T-helper 2 cell treated with Interferon-gamma antibody and Interleukin-4, amounts not matched to agents 100 ng/mL and 5 ng/mL, for 36 hours (primary cell): ENCODE measurements around the gene RNF126. TPM values are rescaled to one million over a fixed set of nuclear protein-coding genes. Genes with fewer than 3 reads are reported as not detected.

ENCODE experiments used
- intact Hi-C: fragments of 100-400 bp; cut with micrococcal nuclease; formaldehyde crosslinking; loops from one replicate; pipeline ENCODE4 v1.15.1; 2023
- total RNA-seq: library from RNA; stranded (reverse); gene quantifications from 2 replicates; pipeline ENCODE4 v1.2.3, GENCODE V29; 2022

Gene RNF126
- total RNA-seq, 1 donor from 2014 or later: 80.9 TPM

DNA sequence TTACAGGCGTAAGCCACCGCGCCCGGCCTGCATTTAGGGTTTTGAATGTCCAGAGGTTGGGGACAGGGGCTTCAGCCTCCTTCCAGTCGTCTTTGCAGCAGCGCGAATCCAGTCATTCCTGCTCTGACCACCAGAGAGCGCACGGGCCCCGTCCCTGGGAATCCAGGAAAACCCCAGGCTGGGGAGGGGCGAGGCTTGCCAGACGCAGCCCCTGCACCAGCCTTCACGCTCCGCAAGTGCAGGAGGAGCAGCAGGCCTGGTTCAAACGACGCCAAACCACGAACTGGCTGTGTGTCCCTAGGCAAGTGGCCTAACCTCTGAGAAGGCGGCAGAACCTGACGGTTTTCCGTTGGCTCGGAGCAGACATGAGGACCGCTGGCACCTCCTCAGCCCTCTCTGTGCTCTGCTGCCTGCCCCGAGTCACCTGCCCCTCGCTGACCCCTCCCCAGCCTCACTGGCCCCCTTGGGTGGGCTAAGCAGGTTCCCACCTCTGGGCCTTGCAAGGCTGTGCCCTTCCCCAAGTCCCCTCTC, 2.0 kb upstream of the RNF126 start:
- intact Hi-C loops: loop anchor here (1.0 kb wide), 1 partner anchor 69 kb away; no protein-coding TSS in a partner anchor

DNA sequence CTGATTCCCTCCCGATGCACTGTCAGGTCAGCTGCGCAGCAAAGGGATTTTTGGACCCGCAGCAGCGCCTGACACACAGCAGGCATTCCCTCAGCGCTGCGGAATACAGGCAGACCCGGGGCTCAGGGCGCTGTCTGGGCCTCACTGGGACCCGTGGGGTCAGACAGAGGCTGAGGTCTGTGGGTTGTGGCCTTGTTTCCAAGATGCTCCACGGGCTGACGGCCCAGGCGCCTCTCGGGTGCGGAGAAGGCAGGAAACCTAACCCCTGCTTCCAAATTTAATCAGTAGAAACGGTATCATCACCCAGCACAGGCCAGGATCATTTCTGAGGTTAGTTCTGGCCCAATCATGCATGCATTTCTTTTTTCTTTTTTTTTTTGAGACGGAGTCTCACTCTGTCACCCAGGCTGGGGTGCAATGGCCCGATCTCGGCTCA, 686 bp upstream of the RNF126 start:
- intact Hi-C loops: loop anchor here (1.0 to 2.0 kb wide), 5 partner anchors 17 to 153 kb away; partner anchors contain the start of genes BSG, POLRMT and PTBP1

DNA sequence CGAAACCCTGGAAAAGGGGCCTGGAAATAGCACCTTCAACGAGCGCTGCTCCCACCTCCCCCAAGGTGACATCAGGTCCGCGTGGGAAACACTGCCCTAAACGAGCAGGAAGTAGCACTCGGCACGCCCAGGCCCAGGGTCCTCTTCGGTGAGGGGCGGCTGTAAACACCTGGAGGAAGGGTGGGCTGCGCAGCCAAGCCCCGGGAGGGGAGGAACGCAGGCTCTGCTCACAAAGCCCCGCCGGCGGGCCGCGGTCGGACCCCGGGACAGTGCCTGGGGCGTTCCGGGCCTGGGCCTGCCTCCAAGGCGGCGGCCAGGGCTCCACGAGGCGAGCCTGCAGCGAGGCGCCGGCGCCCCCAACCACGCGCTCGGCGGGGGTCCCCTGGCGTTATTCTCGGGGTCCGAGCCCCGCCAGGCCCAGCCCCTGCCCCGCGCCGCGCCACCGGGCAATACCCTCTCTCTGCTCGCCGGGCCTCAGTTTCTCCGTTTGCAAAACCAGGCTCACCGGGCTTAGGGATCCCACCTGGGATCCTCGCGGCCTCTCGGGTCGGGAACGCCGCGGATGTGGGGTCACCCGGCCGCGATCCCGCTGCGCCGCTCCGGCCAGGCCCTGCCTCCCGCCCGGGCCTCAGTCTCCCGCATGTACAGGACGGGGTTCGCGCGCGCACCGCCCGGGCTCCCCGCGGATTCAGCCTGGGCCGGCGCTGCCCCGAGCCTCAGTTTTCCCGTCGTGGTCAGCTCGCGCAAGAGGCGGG, 630 bp downstream of the RNF126 start:
- intact Hi-C loops: loop anchor here (2.0 kb wide), 1 partner anchor 152 kb away; no protein-coding TSS in a partner anchor

DNA sequence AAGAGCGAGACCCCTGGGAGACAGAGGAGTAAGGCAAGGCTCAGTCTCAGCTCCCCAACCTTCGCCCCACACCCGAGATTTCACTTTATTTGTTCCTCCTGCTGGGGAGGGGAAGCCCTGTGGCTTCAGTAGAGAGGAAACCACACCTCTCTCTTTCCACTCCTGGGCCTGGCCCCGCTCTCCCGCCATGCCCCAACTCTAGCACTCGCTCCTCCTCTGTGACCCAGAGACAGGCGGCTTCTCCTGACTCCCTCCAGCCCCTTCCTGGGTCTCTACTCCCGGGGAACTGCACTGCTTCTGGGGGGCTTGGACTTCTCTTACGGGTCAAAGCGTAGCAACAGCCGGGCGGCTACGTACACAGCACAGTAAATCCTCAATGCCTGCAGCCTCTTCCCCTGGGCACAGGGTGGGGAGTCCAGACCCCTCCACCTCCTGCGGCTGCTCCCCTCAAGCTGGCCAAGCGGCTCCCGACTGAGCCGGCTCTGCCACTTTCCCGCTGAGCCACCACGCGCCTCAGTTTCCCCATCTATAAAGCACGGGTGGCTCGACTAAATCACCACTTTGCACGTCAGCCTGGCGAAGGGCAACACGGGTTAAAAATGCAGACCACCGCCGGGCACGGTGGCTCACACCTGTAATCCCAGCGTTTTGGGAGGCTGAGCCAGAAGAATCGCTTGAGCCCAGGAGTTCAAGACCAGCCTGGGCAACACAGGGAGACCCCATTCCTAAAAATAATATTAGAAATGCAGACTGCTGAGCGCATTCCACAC, 1.4 kb downstream of the RNF126 start:
- intact Hi-C loops: loop anchor here (2.0 kb wide), 1 partner anchor 151 kb away; no protein-coding TSS in a partner anchor

DNA sequence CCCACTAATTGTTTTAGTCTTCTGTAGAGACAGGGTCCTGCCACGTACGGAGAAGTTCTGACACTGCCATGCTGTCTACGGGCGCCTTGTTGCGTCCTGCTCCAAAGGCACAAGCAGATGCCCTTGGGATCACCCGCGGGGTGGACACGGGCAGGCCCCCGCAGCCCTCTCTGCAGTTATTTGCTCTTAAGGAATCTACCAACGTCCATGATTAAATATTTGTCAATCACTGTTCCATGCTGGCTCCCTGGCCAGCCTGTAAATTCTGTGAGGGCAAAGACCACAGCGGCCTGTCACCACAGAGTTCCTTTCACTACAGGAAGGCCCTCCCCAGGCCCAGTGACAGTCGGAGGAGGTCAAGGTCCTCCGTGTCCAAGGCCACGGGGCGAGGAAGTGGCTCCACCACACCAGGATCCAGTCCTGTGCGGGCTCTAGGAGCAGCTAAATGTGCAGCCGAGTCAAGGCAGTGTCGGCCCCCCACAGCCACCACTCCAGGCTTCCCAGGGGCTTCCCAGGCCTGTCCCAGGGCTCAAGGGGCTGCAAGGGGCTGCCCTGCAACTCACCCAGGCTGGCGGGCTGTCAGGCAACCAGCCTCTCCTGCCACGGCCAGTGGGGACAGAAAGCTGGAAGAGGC, 2.1 kb downstream of the RNF126 start:
- intact Hi-C loops: no loop called here

DNA sequence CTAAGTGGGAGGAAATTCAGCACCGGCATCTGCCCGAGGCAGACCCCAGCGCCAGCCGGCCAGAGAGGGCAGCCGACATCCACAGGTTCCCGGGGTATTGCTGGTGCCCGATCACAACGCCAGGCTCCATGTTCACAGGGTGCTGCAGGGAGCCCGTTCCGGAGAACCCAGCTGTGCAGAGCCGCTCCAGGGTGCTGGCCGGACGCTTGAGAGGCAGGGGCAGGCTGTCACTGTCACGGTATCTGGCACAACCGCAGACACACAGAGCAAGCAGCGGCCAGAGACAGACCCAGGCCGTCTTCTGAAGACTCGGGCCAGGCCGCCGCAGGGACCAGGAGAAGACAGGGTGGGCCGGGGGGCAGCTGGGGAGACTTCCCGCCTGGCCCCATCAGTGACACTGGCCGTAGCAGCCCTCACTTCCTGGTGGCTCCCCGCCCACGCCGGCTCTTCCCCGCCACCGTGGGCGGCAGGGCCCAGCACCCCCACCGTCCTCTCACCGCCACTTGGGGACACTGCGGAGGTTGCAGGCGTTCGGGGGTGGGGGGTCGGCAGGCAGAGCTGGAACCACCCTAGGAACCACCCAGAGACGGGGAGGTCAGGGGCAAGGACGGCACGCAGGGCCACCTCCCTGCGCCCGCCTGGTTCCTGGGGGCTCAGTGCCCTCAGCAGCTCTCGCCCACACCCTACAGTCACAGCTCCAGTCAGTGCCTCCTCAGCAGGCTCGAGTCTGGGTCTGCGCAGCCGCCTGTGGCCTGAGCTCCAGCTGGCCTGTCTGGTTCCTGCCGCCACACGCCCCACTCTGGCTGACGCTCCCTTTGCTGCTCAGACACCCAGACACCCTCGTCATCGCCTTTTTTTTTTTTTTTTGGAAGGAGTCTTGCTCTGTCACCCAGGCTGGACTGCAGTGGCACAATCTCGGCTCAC, 3.8 kb downstream of the RNF126 start:
- intact Hi-C loops: no loop called here

DNA sequence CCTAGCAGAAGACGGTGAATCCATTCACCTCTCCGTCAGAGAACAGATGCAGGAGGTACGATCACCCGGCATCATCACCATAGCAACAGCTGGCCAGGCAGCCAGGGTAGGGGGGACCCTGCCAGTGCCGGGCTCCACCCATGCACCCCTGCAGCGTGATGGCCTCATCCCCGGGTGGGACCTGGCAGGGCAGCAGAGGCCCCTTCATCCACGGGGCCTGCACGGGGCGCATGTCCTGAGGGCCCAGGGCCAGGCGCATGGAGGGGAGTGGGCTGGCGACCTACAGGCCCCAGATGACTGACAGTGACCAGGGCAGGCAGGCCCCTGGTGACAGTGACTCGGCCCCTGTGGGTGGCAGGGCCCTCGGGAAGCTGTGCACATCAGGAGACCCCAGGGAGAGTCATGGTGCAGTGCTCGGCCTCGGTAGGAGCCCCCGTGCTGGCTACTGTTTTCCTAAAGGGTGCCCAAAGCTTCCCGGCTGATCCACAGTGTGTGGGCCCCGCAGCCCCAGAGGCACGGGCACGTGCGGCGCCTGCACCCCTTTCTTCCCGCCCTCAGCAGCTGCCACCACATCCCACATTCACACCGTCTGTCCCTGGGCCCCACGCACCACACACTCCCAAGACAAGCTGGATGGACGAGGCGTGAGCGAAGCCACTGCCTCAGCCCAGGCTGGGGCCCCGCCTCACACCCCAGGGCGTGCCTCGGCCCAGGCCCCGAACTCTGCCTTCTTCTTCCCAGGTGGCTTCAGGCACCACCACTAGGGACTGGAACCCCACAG, 4.8 kb downstream of the RNF126 start:
- intact Hi-C loops: no loop called here

DNA sequence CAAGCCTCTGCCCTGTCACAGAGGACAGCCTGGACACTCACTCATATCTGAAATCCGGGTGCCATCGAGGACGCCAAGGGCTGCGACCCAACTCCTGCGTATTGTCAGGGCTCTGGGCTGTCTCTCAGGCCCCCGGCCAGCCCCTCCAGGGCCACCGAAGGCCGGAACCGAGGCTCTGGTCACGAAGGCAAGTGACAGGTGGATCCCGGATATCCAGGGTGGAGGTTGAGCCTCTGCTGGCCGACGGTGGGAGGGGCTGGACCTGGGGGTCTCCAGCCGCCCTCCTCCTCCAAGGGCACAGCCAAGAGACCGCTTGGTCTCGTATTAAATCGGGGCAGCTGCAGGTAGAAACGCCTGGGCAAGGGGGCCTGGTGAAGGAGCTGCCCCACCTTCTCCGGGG, 5.4 kb downstream of the RNF126 start:
- intact Hi-C loops: no loop called here

DNA sequence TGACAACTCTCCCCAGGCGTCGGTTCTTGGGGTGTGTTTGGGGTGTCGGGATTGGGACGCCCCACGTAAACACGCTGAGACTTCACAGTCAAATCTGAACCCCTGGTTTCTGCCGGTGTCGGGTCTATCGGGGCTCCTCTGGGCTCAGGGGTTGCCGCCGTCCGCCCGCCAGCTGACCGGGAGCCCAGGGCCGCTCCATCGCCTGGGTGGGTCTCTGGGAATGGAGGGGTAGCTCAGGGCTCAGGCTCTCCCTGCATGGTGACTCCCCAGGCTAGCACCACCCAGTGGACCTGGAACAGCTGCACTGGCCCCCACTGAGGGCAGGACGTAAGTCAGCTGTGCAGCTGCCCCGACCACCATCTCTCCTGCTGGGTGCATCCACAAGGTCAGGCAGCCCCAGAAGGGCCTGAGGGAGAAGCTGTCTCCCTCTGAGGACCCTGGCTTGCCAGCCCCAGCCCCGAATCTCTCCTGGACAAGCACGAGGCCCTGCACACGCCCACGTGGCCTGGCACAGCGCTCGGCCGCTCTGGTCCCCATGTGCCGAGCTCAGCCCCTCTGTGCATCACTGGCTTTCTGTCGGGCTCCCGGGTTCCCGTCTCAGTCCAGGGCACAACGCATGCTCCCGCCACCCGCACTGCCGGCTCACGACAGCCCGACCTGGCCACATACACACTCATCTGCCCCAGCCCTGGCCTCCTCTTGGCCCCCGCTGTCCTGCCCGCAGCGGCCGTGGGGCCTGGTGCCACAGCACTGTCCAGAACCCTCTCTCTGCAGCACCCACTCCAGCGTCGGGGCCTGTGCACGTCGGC, 6.1 kb downstream of the RNF126 start:
- intact Hi-C loops: no loop called here

DNA sequence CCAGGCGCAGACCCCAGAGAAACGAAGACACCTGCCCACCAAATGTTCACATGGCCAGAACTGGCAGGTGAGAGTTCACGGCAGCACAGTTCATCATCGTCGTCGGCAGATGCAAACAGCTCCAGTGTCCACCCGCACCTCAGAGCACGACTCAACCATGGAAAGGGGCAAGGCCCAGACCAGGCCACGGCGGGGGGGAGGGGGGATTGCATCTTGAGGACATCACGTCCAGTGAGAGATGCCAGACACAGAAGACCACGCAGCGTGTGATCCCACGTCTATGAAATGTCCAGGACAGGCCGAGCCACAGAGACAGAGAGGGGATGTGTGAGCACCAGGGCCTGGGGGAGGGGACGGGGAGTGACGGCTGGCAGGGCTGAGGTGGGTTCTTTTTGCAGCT, 7.3 kb downstream of the RNF126 start:
- intact Hi-C loops: no loop called here

DNA sequence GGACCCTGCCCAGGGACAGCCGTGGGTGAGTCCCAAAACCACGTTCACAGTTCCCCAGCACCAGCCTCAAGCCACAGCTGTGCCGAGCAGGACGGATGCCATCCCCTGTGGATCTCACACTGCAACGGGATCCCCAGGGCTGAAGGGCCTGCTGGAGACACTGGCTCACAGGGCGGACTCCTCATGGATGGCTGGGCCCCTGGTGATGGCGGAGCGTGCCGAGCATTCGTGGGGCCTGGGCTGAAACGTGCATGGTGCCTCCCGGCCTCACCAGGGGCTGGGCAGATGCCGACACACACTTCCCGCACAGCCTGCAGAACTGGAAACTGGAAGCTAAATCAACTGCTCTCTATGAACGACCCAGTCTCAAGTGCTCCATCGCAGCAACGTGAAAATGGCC, 9.6 kb downstream of the RNF126 start:
- intact Hi-C loops: no loop called here

DNA sequence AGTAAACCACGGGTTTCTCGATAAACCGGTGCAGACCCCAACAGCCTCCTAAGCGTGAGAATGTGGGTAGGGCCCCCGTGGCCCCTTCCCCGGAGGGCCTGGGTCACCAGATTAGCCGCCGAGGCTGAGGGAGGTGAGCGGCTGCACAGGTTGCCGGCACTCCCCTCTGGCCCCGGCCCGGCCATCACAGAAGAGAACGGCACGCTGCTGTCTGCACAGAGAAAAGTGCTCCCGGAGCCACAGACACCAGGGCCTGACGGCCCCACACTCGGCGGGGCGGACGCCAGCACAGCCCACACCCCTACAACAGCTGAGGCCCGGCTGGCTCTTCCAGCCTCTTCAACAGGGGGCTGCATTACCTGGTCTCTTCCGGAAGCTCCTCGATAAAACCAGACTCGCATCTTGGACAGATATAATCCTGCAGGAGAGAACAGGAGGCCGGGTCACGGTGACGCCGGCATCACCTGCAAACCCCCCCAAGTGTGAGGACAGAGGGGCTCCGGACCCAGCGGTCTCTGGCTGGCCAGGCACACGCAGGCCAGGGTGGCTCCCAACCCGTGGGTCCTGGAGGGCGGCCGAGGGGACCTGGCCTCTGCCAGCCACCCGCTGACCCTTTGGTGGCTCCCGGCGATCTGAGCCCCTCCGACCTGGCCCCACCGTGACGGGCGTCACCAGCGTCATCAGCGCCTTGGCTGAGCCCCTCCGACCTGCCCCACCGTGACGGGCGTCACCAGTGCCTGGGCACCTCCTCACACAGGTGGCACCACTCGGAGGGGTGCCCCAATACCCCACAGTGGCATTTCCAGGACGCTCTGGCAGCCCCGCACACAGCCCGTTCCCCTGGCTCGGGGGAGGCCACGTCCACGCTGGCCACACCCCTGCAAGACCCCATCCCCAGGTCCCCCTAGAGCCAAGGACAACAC, 10.3 kb downstream of the RNF126 start:
- intact Hi-C loops: no loop called here

DNA sequence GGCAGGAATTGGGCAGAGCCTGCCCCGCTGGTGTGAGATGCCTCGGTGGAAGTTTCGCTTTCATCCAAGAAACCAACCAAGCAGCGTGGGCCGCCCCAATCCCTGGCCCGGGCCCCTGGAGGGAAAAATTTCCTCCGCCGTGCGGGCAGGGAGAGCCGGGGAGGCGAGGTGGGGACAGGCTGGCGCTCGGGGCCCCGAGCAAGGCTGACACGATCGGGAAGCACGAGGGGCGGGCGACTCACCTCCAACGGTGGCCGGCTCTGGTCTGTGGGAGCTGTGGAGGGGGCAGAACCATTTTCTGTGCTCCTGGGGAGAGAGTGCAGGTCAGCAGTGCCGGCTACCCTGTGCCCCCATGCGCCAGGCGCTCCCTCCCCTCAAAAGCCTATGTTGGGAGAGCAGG, 11.0 kb downstream of the RNF126 start:
- intact Hi-C loops: no loop called here

DNA sequence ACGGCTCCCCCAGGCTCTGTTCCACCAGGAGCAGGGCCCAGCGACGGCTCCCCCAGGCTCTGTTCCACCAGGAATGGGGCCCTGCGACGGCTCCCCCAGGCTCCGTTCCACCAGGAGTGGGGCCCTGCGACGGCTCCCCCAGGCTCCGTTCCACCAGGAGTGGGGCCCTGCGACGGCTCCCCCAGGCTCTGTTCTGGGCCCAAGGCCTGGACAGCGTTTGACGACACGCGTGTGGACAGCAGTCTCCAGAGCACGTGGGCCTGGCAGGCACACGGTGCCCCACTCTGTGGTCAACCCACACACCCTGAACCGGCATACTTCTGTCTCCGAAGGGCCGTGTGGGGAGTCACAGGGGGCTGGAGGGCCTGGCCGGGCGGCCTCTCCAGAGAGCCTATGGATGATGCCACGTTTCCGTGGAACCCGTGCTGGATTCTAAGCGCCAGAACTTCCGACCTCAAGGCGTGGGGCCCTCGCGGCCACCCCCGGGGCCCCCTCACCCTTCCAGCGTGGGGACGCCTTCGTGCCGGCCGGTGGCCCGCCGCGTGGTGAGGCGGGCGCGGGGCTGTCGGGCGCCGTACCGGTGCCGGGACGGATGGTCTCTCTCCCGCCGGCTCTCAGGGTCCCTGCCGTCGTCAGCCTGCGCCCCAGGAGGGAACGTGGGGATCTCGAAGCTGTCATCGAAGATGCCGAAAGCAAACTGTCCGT, 11.7 kb downstream of the RNF126 start:
- intact Hi-C loops: no loop called here

DNA sequence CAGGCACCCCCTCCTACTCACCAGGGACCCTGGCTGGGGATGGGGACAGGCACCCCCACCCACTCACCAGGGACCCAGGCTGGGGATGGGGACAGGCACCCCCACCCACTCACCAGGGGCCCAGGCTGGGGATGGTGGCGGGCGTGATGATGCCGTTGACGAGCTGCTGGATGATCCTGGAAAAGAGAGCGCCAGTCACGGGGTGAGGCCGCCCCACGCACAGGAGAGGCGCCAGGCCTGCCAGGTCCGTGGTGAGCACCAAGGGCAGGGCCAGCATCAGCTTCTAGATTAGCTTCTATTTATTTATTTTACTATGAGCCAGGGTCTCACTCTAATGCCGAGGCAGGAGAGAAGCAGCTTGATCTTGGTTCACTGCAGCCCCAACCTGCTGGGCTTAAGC, 12.9 kb downstream of the RNF126 start:
- intact Hi-C loops: no loop called here

DNA sequence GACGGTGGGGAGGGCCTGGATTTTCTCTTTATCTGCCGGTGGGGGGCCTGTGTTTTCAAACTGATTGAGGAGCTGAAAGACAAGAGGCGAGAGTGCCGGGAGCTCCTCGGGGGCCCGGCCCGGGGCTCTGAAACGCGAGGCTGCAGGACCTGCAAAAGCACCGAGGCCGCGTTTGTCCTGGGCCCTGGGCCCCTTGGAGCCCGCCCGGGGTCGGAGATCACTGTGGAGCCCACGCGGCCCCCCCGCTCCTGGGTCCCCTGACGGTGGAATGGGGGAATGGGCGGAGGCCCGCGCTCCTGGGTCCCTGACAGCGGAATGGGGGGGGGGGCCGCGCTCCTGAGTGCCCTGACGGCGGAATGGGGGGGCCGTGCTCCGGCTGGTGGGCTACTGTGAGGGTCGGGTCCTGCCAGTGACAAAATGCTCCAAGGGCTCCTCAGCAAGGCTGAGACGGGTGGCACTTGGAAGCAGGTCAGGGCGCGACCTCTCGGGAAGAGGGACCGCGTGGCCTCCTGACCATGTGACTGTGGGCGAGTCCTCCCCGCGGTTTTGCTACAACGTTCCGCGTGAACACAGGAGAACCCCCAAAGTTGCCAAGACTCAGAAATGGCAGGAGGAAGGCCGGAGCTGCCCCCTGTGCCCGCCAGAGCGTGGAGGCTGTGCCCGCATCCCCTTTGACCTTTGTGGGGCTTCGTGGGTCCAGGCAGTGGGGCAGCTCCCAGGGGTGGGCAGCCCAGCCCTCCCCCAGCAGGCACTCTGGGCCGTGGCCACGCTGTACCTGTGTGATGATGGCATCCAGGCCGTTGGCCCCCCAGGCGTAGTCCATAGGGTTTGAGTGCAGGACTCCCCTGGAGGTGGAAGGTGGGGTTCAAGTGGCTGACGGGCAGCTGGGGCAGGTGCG, 13.9 kb downstream of the RNF126 start:
- intact Hi-C loops: no loop called here
